Bronchial epithelial cell (primary cell): ENCODE results near the gene ZNF311. TPM values are rescaled to one million over a fixed set of nuclear protein-coding genes. Genes with fewer than 3 reads are reported as not detected.

Source experiments
- DNase-seq: peaks from one replicate; pipeline ENCODE4 v3.0.0-alpha.2; 2010; ENCODE audit warnings: low read depth
- FAIRE-seq: peaks from 2 replicates; lab custom pipeline; 2011; peaks lifted over from hg19 to GRCh38; lab: Jason Lieb, UNC
- H3K27me3 ChIP-seq: 2 replicates; pipeline ENCODE4 v1.5.1; 2011; ENCODE audit warnings: low read length; ENCODE audit not compliant: control insufficient read depth, insufficient read depth
- H3K36me3 ChIP-seq: 2 replicates; pipeline ENCODE4 v1.5.1; 2011; ENCODE audit warnings: low read length; ENCODE audit not compliant: control insufficient read depth, insufficient read depth
- H3K4me3 ChIP-seq: 2 replicates; pipeline ENCODE4 v1.5.1; 2011; ENCODE audit warnings: mild to moderate bottlenecking, low read depth, low read length, control low read depth
- total RNA-seq: library from RNA; depleted of rRNA; stranded (reverse); fragments of >200 nt; gene quantifications from 2 replicates; pipeline ENCODE4 v1.2.1, GENCODE V29; 2014
- TF ChIP-seq, protein P1 (sequence below): IDR thresholded peaks from 2 replicates; pipeline ENCODE4 v1.5.1; 2011; ENCODE audit warnings: mild to moderate bottlenecking, moderate library complexity, low read length, control low read depth, inconsistent platforms; ENCODE audit not compliant: insufficient read depth, severe bottlenecking

The ZNF311 gene
- total RNA-seq, 1 donor from 2014 or later, result 3.9 TPM

DNA sequence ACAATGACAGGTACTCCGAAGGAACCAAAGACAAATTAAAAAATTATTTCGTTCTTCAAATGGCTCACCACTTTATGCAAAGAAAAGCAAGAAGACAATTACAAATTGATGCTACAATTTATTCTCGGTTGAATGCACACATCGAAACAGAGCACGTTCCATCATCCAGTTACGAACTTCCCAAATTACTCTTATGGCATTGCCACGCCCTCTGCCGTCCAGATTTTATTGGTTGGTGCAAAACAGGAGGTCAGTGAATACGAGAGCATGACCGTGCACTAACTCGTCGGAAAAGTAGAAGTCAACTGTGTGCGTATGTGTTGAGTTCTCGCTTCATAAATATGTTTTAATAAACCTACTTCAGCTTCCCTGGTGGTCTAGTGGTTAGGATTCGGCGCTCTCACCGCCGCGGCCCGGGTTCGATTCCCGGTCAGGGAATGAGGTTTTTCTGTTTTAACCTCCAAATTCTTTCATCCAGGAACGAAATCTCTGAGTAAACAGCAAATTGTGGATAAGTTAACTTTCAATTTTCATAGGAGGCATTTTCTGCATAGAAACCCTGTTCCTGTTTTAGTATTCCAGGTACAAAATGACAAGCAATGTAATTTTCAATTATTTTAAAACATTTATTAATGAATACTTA is 23.2 kb downstream of the ZNF311 start:
- H3K4me3 ChIP-seq, result peak overlapping the region; percentile 74
- H3K27me3 ChIP-seq, result no peaks in the 10 kb centered on the region
- H3K36me3 ChIP-seq, result no peaks in the 10 kb centered on the region
- no peak for FAIRE-seq
- TF ChIP-seq, protein P1, sequence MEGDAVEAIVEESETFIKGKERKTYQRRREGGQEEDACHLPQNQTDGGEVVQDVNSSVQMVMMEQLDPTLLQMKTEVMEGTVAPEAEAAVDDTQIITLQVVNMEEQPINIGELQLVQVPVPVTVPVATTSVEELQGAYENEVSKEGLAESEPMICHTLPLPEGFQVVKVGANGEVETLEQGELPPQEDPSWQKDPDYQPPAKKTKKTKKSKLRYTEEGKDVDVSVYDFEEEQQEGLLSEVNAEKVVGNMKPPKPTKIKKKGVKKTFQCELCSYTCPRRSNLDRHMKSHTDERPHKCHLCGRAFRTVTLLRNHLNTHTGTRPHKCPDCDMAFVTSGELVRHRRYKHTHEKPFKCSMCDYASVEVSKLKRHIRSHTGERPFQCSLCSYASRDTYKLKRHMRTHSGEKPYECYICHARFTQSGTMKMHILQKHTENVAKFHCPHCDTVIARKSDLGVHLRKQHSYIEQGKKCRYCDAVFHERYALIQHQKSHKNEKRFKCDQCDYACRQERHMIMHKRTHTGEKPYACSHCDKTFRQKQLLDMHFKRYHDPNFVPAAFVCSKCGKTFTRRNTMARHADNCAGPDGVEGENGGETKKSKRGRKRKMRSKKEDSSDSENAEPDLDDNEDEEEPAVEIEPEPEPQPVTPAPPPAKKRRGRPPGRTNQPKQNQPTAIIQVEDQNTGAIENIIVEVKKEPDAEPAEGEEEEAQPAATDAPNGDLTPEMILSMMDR, result no peak
- peak; percentile 87 for DNase-seq

DNA sequence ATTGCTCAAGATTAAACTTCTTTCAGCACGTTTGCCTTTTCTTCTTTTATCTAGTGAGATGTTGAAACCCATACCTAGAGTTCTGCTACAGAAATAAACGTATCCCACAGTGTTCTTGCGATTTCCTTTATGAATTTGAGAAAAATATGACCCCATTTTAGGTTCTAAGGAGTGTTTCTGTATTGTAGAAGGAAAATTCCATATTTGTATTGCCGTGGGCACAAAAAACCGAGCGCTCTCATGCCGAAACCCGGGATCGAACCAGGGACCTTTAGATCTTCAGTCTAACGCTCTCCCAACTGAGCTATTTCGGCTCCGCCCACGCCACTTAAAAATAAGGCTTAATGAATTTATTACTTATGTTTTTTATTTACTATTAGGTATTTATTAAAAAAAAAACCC is 23.7 kb downstream of the ZNF311 start:
- no peak for DNase-seq
- TF ChIP-seq, protein P1, result no peak
- FAIRE-seq, result no peak
- Histone ChIP-seq H3K36me3 (no peaks in the 10 kb centered on the region), H3K27me3 (no peaks in the 10 kb centered on the region), H3K4me3 (peak overlapping the region; percentile 74)

DNA sequence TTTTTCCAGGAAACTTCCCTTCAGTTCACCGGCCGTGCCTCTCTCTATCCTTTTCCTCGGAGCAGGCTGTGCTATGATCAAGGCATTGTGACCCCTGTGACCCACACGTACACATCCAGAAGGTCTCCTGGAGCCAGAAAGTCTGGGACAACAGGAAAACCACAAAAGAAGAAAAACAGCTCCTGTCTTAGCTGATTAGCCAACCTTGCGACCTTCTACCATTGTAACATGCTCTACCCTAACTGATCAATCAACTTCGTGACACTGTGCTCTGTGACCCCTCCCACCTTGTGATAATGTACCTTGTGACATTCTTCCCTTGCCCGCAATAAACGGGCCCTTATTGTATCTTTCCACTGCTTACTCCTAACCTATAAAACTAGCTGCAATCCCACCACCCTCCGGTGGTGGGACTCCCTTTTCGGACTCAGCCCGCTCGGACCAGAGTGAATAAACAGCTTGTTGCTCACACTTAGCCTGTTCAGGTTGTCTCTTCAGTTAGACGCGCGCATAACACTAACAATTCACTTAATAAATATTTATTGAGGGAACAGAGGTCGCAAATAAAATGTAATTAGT is 24.2 kb downstream of the ZNF311 start:
- Histone ChIP-seq H3K4me3 (peak overlapping the region; percentile 74), H3K27me3 (no peaks in the 10 kb centered on the region), H3K36me3 (no peaks in the 10 kb centered on the region)
- DNase-seq, result peak; percentile 62
- no peak for FAIRE-seq
- TF ChIP-seq, protein P1, result peak; percentile 21

DNA sequence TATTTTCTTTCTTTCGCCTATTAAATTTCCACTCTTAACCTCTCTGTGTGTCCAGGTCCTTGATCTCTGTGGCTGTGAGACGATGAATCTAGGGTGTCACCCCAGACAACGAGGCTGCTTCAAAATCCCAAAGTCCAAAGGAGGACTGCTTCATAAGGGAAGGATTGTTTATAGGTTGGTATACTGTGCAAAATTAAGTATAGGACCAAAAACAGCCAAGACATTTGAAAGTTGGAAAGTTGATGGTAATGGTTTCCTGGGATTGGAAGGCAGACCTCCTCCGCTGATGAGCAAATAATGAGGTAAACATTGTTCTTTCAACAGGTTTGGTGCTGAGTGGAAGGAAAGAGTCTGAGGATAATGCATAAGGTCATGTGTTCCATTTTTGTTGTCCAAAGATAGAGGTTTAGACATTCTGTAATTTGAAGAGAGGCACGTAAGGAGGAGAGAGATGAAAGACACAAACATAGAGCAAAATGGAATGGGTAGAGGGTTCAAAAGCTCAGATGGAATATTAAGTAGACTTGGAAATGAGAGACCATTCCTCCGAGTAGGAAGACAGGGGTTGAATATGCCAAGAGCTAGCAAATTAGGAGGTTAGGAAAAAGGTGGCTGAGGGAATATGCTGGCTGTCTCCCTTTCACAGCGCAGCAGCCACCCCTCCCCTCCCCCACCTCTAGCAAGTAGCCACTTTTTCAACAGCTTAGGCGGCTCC is 24.8 kb downstream of the ZNF311 start:
- Histone ChIP-seq H3K36me3 (no peaks in the 10 kb centered on the region), H3K27me3 (no peaks in the 10 kb centered on the region), H3K4me3 (peak overlapping the region; percentile 74)
- FAIRE-seq (no peak), DNase-seq (no peak)
- TF ChIP-seq, protein P1, result no peak

DNA sequence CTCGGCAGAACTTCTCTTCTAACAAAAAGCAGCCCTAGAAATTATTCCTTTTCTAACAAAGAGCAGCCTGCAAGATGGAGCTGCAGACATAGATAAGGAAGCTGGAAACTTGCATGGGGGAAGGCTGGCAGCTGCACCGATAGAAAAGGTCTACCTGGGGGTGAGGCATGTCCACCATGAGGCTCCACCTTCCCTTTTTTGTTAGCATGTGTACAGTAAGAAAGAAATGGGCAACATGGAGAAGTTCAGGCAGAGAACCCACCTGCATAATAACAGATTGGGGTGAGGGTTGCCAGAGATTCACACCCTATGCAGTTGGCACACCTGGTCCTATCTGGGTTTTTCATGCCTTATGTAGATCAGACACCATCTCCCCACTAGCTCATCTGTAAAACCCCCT is 25.4 kb downstream of the ZNF311 start:
- no peak for FAIRE-seq
- TF ChIP-seq, protein P1, result no peak
- Histone ChIP-seq H3K36me3 (no peaks in the 10 kb centered on the region), H3K27me3 (no peaks in the 10 kb centered on the region), H3K4me3 (no peak overlapping the region)
- no peak for DNase-seq
